ENCODE data around the gene SPRY4.

GRCh38 chr5:142324871-142325724 is at the start of gene SPRY4:
- TF ChIP-seq BACH1 (IDR thresholded peaks at IDR 0.05; ENCODE audit: low read length) (peak; percentile 62; the same call in 1 of the 2 replicates), SP1 (IDR thresholded peaks at IDR 0.05; ENCODE audit: low read depth, low read length) (no peak), RFX5 (IDR thresholded peaks at IDR 0.05; ENCODE audit: borderline replicate concordance, low read depth, low read length) (no peak), SP4 (IDR thresholded peaks at IDR 0.05; ENCODE audit: low read length) (peak; percentile 35; the same call in 1 of the 2 replicates), RAD21 (IDR thresholded peaks at IDR 0.05 in 1 of 2, conservative IDR thresholded peaks at IDR 0.05 in 1 of 2; ENCODE audit: low read depth in 2 of 2, low read length in 2 of 2) (peak in 1 of 2 experiments; percentile 18; a peak in 1 of 4 replicates), SIN3A (conservative IDR thresholded peaks at IDR 0.05 in 1 of 2, IDR thresholded peaks at IDR 0.05 in 1 of 2; ENCODE audit: low read depth in 1 of 2, low read length in 2 of 2) (peak; percentile 80 to 84), JUND (IDR thresholded peaks at IDR 0.05; ENCODE audit: low read length) (no peak), HDAC2 (IDR thresholded peaks at IDR 0.05; ENCODE audit: borderline replicate concordance in 1 of 2, low read depth in 2 of 2, low read length in 2 of 2) (peak; percentile 25 to 89; a peak in 1 of 4 replicates), GABPA (IDR thresholded peaks at IDR 0.05; ENCODE audit: borderline replicate concordance, insufficient read depth, low read length) (no peak), TAF1 (IDR thresholded peaks at IDR 0.05; ENCODE audit: low read depth, low read length) (peak; percentile 90)
- TF ChIP-seq, protein P1, sequence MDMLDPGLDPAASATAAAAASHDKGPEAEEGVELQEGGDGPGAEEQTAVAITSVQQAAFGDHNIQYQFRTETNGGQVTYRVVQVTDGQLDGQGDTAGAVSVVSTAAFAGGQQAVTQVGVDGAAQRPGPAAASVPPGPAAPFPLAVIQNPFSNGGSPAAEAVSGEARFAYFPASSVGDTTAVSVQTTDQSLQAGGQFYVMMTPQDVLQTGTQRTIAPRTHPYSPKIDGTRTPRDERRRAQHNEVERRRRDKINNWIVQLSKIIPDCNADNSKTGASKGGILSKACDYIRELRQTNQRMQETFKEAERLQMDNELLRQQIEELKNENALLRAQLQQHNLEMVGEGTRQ (IDR thresholded peaks at IDR 0.05; ENCODE audit: low read length): no peak
- TF ChIP-seq, protein P2, sequence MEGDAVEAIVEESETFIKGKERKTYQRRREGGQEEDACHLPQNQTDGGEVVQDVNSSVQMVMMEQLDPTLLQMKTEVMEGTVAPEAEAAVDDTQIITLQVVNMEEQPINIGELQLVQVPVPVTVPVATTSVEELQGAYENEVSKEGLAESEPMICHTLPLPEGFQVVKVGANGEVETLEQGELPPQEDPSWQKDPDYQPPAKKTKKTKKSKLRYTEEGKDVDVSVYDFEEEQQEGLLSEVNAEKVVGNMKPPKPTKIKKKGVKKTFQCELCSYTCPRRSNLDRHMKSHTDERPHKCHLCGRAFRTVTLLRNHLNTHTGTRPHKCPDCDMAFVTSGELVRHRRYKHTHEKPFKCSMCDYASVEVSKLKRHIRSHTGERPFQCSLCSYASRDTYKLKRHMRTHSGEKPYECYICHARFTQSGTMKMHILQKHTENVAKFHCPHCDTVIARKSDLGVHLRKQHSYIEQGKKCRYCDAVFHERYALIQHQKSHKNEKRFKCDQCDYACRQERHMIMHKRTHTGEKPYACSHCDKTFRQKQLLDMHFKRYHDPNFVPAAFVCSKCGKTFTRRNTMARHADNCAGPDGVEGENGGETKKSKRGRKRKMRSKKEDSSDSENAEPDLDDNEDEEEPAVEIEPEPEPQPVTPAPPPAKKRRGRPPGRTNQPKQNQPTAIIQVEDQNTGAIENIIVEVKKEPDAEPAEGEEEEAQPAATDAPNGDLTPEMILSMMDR (IDR thresholded peaks at IDR 0.05; ENCODE audit: control extremely low read depth in 1 of 3, insufficient read depth in 1 of 3, low read depth in 1 of 3, low read length in 3 of 3): peak in 1 of 3 experiments; percentile 2; a peak in 1 of 4 replicates
- TF ChIP-seq, protein P3, sequence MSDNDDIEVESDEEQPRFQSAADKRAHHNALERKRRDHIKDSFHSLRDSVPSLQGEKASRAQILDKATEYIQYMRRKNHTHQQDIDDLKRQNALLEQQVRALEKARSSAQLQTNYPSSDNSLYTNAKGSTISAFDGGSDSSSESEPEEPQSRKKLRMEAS (IDR thresholded peaks at IDR 0.05): peak; percentile 57

Measured in H1 (cell line).